ENCODE results near the gene MDFI.

The MDFI gene

GRCh38 chr6:41635365-41635764 is 2.9 kb upstream of the MDFI start:
- no peak for DNase-seq

GRCh38 chr6:41636833-41637193 is 1.5 kb upstream of the MDFI start:
- no peak for DNase-seq

GRCh38 chr6:41637194-41638001 is 870 bp upstream of the MDFI start:
- no peak for DNase-seq

GRCh38 chr6:41638935-41639808 is 904 bp downstream of the MDFI start:
- no peak for DNase-seq

GRCh38 chr6:41639809-41640371 is 1.6 kb downstream of the MDFI start:
- DNase-seq = no peak

GRCh38 chr6:41640426-41640825 is 2.2 kb downstream of the MDFI start:
- no peak for DNase-seq

- no peak for DNase-seq
Measured at GRCh38 chr6:41641352-41641925, 3.2 kb downstream of the MDFI start.

GRCh38 chr6:41642090-41642959 is 4.1 kb downstream of the MDFI start:
- DNase-seq = no peak

GRCh38 chr6:41642960-41643898 is 5.0 kb downstream of the MDFI start:
- no peak for DNase-seq

GRCh38 chr6:41643899-41644269 is 5.6 kb downstream of the MDFI start:
- DNase-seq = no peak

GRCh38 chr6:41644297-41644879 is 6.1 kb downstream of the MDFI start:
- no peak for DNase-seq

GRCh38 chr6:41645007-41645618 is 6.8 kb downstream of the MDFI start:
- no peak for DNase-seq

GRCh38 chr6:41646026-41646795 is 7.9 kb downstream of the MDFI start:
- DNase-seq = no peak

GRCh38 chr6:41647061-41647511 is 8.8 kb downstream of the MDFI start:
- DNase-seq = no peak

GRCh38 chr6:41648070-41648585 is 9.9 kb downstream of the MDFI start:
- DNase-seq = no peak

GRCh38 chr6:41648921-41649320 is 10.7 kb downstream of the MDFI start:
- no peak for DNase-seq

GRCh38 chr6:41649596-41649995 is 11.3 kb downstream of the MDFI start:
- no peak for DNase-seq

GRCh38 chr6:41650120-41650519 is 11.9 kb downstream of the MDFI start:
- no peak for DNase-seq

GRCh38 chr6:41651246-41651961 is 13.1 kb downstream of the MDFI start:
- DNase-seq = no peak
